LNCAP (cell line): ENCODE measurements around the gene CCNJL.

Experiments
- CTCF ChIP-seq: fragments of 450-650 bp; IDR thresholded peaks from 2 replicates; pipeline ENCODE4 v1.5.1; 2017; ENCODE audit warnings: mild to moderate bottlenecking

The CCNJL gene

DNA sequence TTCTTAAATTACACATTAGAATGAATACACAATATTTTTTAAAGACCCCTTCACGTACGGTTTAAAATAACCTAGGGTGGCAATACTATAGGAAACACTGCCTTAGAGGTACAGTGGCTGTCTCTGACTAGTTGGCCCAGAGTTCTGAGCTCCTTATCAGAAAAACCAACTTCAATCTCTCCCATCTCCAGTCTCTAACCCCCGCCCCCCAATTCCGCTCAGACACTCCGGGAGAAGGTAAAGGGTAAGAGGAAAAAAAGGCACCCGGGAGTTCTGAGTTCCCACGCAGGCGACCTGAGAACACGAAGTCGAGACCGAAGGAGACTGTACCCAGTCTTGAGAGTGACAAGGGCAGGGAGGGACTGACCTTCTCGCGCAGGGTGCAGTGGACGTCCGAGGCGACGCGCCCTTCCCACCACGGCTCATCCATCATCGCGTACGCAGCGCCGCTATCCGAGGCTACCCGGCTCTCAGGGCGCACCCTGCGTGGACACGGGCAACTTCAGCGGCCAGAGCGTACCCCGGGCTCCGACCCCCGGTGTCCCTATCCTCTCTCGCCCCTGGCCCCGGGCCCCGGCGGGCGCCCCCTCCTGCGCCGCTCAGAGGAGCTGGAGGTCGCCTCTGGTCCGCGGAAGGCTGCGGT lies 752 bp downstream of the CCNJL start:
- TF ChIP-seq CTCF = no peak

DNA sequence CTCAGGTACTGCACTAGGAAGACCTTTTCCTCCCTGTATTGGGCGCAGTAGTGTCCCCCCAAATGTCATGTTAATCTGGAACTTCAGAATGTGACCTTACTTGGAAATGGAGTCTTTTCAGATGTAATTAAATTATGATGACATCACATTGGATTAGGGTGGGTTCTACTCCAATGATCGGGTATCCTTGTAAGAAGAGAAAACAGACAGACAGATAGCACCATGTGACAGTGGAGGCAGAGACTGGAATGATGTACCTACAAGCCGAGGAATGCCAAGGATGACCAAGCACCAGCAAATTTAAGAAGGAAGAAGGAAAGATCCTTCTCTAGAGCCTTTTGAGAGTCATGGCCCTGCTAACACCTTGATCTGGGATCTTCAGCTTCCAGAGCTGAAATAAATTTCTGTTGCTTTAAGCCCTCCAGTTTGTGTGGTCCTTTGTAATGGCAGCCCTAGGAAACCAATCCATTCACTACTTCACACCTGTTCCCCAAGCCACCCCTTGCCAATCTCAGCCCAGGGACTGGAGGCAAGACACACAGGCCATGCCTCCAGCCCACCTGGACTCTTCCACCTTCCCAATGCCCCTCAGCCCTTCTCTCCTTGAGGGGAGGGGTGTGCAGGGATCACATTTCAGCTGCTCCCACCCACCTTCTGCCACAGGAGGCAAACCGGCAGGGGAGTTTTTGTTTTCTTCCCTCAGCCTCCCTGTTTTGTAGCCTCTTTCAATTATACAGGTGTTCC lies 1.6 kb downstream of the CCNJL start:
- TF ChIP-seq CTCF = no peak

- no peak for TF ChIP-seq CTCF
Measured at GRCh38 chr5:160310140-160310539, 2.2 kb downstream of the CCNJL start.

GRCh38 chr5:160306696-160307095 lies 5.7 kb downstream of the CCNJL start:
- TF ChIP-seq CTCF = no peak

DNA sequence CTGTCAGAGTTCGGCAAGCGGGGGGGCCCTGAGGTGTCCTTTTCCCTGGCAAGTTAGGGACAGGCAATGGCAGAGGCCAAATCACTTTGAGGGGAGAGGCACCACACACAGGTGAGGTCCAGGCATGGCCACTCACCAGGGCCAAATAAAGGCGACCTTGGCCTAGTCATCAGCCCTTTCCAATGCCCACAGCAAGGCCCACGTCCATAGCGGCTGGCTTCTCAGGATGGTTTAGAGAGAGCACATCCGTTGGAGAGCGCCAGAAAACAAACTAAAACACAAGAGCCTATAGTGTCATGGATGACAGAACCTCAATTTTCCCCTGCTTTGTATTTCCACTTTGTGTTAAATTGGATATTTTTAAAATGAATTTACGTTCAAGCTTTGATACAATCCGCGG lies 7.0 kb downstream of the CCNJL start:
- TF ChIP-seq CTCF = no peak

GRCh38 chr5:160303690-160304089 lies 8.7 kb downstream of the CCNJL start:
- TF ChIP-seq CTCF = no peak

DNA sequence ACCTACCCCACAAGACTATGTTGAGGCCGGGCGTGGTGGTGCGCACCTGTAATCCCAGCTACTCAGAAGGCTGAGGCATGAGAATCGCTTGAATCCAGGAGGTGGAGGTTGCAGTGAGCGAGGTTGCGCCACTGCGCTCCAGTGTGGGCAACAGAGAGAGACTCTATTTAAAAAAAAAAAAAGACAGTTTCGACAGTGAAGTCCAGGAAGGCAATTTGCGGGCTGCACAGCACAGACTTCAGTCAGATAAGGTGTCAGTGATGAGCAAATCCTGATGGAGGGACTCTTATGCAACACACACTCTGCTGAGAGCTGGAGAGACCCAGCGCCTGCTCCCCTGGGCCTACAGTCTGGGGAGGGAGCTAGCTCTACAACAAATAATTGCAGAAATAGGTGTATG lies 14.2 kb downstream of the CCNJL start:
- TF ChIP-seq CTCF = no peak
